ENCODE data around the gene FAM234A. TPM values are rescaled to one million over a fixed set of nuclear protein-coding genes. Genes with fewer than 3 reads are reported as not detected.

The FAM234A gene
- total RNA-seq, 6 experiments from 2014 or later, result 83.6 to 113 (median 87.7) TPM

GRCh38 chr16:285146-286055 lies 50.8 kb downstream of the FAM234A start:
- Mint-ChIP-seq H3K36me3 (ENCODE audit: low read depth) (peaks cover 10% of the 10 kb centered on the region), H3K27me3 (ENCODE audit: insufficient read depth) (peaks cover 2% of the 10 kb centered on the region), H3K4me1 (ENCODE audit: low read depth) (no peaks in the 10 kb centered on the region), H3K27ac (no peak overlapping the region), H3K4me3 (no peak overlapping the region), H3K9me3 (no peaks in the 10 kb centered on the region)
- TF ChIP-seq CTCF (IDR thresholded peaks at IDR 0.05), result no peak
- no peak for DNase-seq

- no peaks in the 10 kb centered on the region for H3K4me1 Mint-ChIP-seq (ENCODE audit: low read depth)
- no peaks in the 10 kb centered on the region; the same call in 1 of the 2 replicates for H3K27me3 Mint-ChIP-seq (ENCODE audit: insufficient read depth)
- H3K36me3 Mint-ChIP-seq (ENCODE audit: low read depth), result peaks cover 10% of the 10 kb centered on the region
- TF ChIP-seq CTCF (IDR thresholded peaks at IDR 0.05), result no peak
- H3K27ac Mint-ChIP-seq, result no peak overlapping the region
- DNase-seq, result no peak
- H3K4me3 Mint-ChIP-seq, result no peak overlapping the region
- H3K9me3 Mint-ChIP-seq, result no peaks in the 10 kb centered on the region
Observed at GRCh38 chr16:286491-287297, 52.1 kb downstream of the FAM234A start.

GRCh38 chr16:287298-287811 lies 52.7 kb downstream of the FAM234A start:
- Mint-ChIP-seq H3K36me3 (ENCODE audit: low read depth) (peaks cover 10% of the 10 kb centered on the region), H3K4me1 (ENCODE audit: low read depth) (no peaks in the 10 kb centered on the region), H3K9me3 (no peaks in the 10 kb centered on the region), H3K4me3 (no peak overlapping the region), H3K27me3 (ENCODE audit: insufficient read depth) (no peaks in the 10 kb centered on the region; the same call in 1 of the 2 replicates), H3K27ac (no peak overlapping the region)
- peak; percentile 31; the same call in 1 of the 2 replicates for TF ChIP-seq CTCF (IDR thresholded peaks at IDR 0.05)
- DNase-seq, result no peak

DNA sequence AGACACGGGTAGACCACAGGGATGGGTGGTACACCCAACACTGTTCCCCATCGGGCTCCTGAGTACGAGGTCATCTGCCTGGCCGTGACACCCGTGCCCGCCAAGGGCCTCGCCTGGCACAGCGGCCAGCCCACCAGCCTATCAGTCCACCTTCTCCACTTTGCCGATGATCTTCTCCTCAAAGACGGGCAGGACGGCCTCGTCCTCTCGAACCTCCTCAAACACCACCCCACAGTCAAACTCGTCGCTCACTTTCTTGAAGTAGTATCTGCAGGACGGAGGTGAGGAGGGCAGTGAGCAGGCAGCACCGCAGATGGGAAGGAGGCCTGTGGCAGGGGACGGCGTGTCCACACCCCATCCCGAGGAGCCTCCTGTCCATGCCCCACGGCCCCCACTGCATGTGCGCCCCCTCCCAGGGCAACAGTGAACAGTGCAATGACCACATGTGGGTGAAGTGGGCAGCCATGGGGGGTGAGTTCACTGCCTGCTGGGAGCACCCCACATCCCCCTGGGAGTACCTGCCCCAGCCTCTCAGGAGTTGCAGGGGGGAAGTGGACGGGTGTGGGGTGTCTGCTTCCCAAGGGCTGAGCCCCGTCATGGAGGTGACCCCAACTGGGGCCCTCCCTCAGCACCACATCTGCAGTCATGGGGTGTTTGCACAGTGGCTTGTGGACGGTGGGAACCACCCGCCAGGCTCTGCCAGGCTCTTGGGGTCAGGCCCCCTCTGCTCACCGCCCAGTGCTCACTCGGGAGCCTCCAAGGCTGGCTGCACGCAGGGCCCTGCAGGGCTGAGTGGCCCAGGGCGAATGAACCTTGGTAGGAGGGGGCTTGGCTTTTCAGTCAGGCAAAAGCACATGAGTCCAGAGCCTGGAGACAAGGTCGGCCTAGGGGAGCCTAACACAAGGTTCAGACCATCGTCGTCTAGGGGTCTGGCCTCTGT lies 53.6 kb downstream of the FAM234A start:
- peaks cover 10% of the 10 kb centered on the region for H3K36me3 Mint-ChIP-seq (ENCODE audit: low read depth)
- no peak overlapping the region for H3K27ac Mint-ChIP-seq
- no peak for TF ChIP-seq CTCF (IDR thresholded peaks at IDR 0.05)
- no peak overlapping the region for H3K4me3 Mint-ChIP-seq
- DNase-seq, result no peak
- H3K4me1 Mint-ChIP-seq (ENCODE audit: low read depth), result no peaks in the 10 kb centered on the region
- H3K9me3 Mint-ChIP-seq, result no peaks in the 10 kb centered on the region
- H3K27me3 Mint-ChIP-seq (ENCODE audit: insufficient read depth), result no peaks in the 10 kb centered on the region; the same call in 1 of the 2 replicates
